Bronchial epithelial cell (primary cell): ENCODE results near the gene IRF2BPL. TPM values are rescaled to one million over a fixed set of nuclear protein-coding genes. Genes with fewer than 3 reads are reported as not detected.

Experiments
- DNase-seq: peaks from one replicate; pipeline ENCODE4 v3.0.0-alpha.2; 2010; ENCODE audit warnings: low read depth
- FAIRE-seq: peaks from 2 replicates; lab custom pipeline; 2011; peaks lifted over from hg19 to GRCh38; lab: Jason Lieb, UNC
- H3K27me3 ChIP-seq: 2 replicates; pipeline ENCODE4 v1.5.1; 2011; ENCODE audit warnings: low read length; ENCODE audit not compliant: control insufficient read depth, insufficient read depth
- H3K36me3 ChIP-seq: 2 replicates; pipeline ENCODE4 v1.5.1; 2011; ENCODE audit warnings: low read length; ENCODE audit not compliant: control insufficient read depth, insufficient read depth
- H3K4me3 ChIP-seq: 2 replicates; pipeline ENCODE4 v1.5.1; 2011; ENCODE audit warnings: mild to moderate bottlenecking, low read depth, low read length, control low read depth
- total RNA-seq: library from RNA; depleted of rRNA; stranded (reverse); fragments of >200 nt; gene quantifications from 2 replicates; pipeline ENCODE4 v1.2.1, GENCODE V29; 2014
- TF ChIP-seq, protein P1 (sequence below): IDR thresholded peaks from 2 replicates; pipeline ENCODE4 v1.5.1; 2011; ENCODE audit warnings: mild to moderate bottlenecking, moderate library complexity, low read length, control low read depth, inconsistent platforms; ENCODE audit not compliant: insufficient read depth, severe bottlenecking

Gene IRF2BPL
- total RNA-seq, 1 donor from 2014 or later = 12.1 TPM

DNA sequence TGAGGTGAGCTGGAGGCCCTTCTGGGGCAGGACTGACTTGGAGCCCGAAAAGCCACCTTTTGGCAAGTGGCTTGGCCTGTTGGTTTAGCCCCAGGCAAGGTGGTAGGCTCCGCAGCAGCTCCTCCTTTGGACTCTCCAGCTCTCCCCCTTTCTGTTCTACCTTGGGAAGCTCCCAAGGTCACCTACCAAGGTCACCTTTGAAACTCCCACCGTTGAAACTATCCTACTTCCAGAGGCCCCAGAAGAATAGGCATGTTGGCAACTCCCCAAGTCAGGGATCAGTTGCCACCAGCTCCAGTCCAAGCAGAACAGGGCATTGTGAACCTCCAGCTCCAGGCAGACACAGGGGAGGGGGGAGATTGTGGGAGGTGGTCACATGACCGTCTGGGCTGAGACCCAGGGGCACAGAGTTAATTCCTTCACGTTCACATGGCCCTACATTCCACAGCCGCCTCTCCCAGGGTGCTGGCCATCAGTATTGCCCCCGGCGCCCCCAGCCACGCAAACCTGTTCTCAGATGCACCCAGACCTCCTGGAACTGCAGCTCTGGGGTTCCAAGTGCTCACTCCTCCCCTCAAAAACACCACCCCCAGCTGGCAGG is 14.4 kb downstream of the IRF2BPL start:
- Histone ChIP-seq H3K27me3 (no peaks in the 10 kb centered on the region), H3K36me3 (no peaks in the 10 kb centered on the region), H3K4me3 (no peak overlapping the region)
- TF ChIP-seq, protein P1, sequence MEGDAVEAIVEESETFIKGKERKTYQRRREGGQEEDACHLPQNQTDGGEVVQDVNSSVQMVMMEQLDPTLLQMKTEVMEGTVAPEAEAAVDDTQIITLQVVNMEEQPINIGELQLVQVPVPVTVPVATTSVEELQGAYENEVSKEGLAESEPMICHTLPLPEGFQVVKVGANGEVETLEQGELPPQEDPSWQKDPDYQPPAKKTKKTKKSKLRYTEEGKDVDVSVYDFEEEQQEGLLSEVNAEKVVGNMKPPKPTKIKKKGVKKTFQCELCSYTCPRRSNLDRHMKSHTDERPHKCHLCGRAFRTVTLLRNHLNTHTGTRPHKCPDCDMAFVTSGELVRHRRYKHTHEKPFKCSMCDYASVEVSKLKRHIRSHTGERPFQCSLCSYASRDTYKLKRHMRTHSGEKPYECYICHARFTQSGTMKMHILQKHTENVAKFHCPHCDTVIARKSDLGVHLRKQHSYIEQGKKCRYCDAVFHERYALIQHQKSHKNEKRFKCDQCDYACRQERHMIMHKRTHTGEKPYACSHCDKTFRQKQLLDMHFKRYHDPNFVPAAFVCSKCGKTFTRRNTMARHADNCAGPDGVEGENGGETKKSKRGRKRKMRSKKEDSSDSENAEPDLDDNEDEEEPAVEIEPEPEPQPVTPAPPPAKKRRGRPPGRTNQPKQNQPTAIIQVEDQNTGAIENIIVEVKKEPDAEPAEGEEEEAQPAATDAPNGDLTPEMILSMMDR = no peak
- DNase-seq = no peak
- FAIRE-seq = no peak

DNA sequence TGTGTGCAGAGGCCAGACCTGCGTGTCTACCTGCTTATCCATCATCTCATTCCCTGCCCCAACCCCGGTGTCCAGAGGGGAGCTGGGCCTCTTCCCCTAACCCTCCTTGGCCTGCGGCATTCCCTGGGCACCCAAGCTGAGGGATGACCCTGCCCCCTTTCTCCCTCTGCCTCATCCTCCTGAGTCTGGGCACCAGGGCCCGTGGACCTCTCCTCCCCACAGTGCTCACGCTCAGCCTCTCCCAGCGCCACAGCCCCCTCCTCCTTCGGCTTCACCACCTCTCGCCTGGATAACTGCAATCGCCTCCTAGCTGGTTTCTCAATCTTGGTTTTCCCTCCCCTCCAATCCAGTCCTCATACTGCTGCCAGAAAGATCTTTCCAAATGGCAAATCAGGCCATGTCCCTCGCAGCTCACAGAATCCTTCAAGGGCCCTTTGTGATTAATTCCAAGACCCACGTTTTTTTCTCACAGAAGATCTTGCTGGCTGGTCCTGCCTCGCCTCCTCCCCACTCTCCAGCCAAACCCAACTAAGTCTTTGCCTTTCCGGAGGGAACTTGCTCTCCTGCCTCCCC is 16.2 kb downstream of the IRF2BPL start:
- Histone ChIP-seq H3K27me3 (no peaks in the 10 kb centered on the region), H3K4me3 (no peak overlapping the region), H3K36me3 (no peaks in the 10 kb centered on the region)
- TF ChIP-seq, protein P1 = no peak
- no peak for FAIRE-seq
- no peak for DNase-seq

DNA sequence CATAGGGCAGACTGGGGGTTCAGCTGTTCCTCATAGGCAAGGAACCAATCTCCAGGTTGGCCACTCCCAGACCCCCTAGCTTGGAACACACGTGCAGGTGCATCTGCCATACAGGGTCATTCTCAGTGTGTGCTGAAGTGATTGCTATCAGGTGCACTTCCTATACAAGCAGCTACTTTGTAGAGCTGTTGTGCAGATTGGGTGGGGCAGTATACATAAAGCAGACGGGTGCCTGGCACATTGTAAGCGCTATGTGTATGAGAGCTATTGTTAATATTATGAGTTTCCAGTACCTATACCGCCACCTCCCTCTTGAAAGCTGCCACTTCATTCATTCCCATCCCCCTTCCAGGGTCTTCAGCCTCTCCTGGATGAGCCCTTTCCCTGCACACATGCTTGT is 17.3 kb downstream of the IRF2BPL start:
- H3K27me3 ChIP-seq = no peaks in the 10 kb centered on the region
- no peak for DNase-seq
- no peaks in the 10 kb centered on the region for H3K36me3 ChIP-seq
- TF ChIP-seq, protein P1 = no peak
- H3K4me3 ChIP-seq = no peak overlapping the region
- peak; percentile 36 for FAIRE-seq

DNA sequence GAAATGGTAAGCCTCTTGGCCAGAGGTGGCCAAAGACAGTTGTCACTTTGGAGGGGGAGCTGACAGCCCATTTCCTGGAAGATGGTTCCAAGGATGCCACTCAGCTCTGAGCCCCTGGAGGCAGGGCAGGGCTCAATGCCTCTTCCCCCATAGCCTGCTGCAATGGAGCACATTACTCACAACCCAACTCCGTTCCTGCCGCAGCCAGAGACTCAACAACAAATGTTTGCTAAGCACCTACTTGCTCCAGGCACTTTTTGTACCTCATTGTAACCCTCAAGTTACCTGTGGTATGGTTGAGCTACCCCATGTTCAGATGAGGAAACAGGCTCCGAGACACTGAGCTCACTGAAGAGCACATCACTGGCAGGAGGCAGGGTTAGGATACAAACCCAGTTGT is 19.5 kb downstream of the IRF2BPL start:
- FAIRE-seq (peak; percentile 58), DNase-seq (peak; percentile 92)
- H3K36me3 ChIP-seq = no peaks in the 10 kb centered on the region
- H3K27me3 ChIP-seq = no peaks in the 10 kb centered on the region
- no peak overlapping the region for H3K4me3 ChIP-seq
- TF ChIP-seq, protein P1 = no peak

DNA sequence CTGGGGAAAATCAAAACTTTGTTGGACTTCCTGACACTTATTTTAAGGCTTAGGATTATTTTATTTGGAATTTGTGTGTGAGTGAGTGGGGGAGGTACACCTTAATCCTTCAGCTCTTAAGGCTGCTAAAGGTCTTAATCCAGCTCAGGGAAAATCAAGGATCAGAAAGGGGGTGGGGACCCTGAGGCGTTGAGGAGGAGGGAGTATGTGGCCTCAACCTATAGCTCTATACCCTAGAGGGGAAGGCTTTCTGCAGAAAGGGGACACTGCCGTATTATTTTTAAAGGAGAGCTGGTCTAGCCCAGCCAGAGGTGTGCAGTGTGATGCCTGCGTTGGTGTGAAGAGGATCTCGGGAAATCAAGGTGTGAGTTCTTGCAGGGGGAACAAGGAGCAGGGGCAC is 20.0 kb downstream of the IRF2BPL start:
- DNase-seq (no peak), FAIRE-seq (no peak)
- H3K27me3 ChIP-seq = no peaks in the 10 kb centered on the region
- H3K4me3 ChIP-seq = no peak overlapping the region
- TF ChIP-seq, protein P1 = no peak
- H3K36me3 ChIP-seq = no peaks in the 10 kb centered on the region

DNA sequence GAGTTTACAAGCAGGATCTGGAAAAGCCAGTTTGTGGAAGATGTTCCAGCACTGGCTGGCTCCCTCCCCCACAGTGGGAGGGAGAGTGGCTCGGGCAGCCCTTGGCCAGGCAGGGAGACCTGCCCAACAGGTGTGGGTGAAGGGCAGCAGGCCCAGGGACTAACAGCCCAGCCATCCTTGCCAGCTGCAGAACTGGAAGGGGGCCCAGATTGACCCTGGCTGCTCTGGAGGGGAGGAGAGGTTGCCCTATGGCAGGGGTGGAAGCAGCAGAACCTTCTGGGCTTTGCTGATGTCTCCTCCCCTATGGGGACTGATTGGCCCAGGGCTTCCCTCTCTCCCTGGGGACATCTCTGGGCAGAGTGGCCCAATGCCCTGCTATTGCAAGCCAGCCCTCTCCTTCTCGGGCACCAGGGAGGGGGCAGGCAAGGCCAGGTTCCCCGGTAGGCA is 20.5 kb downstream of the IRF2BPL start:
- TF ChIP-seq, protein P1 = no peak
- H3K36me3 ChIP-seq = no peaks in the 10 kb centered on the region
- no peak for FAIRE-seq
- no peak overlapping the region for H3K4me3 ChIP-seq
- H3K27me3 ChIP-seq = no peaks in the 10 kb centered on the region
- peak; percentile 71 for DNase-seq
